ENCODE measurements around the gene TAF3.

- TF ChIP-seq POLR2A (IDR thresholded peaks at IDR 0.05) (no peak), POLR2AphosphoS5 (IDR thresholded peaks at IDR 0.05) (no peak), CTCF (IDR thresholded peaks at IDR 0.05) (no peak)
Measured at GRCh38 chr10:7824251-7824650, 5.9 kb downstream of the TAF3 start.

Data from breast epithelium (tissue), 3 donors.